Measurements from ENCODE around the gene UBE4B. TPM values are rescaled to one million over a fixed set of nuclear protein-coding genes. Genes with fewer than 3 reads are reported as not detected.

Gene UBE4B
- total and polyA plus RNA-seq, 2 of the 13 experiments (the other 11 are each of a cell fraction or from before 2014, with no cell fraction given): 15.2 to 24.8 TPM

- no peak for TF ChIP-seq ZHX2 (IDR thresholded peaks at IDR 0.05; ENCODE audit: low read depth)
- TF ChIP-seq ZHX2 (CRISPR knock-in tag; IDR thresholded peaks at IDR 0.05; ENCODE audit: borderline replicate concordance): no peak
- TF ChIP-seq ZXDC (CRISPR knock-in tag; IDR thresholded peaks at IDR 0.05): no peak
- TF ChIP-seq ZSCAN9 (CRISPR knock-in tag; IDR thresholded peaks at IDR 0.05; ENCODE audit: borderline replicate concordance): no peak
- TF ChIP-seq MYNN (CRISPR knock-in tag; IDR thresholded peaks at IDR 0.05; ENCODE audit: low read depth): no peak
- TF ChIP-seq SSRP1 (CRISPR knock-in tag; IDR thresholded peaks at IDR 0.05): 0 out of 2 replicates have a peak, but pooled peaks have one; percentile 26
- TF ChIP-seq ZNF614 (CRISPR knock-in tag; IDR thresholded peaks at IDR 0.05; ENCODE audit: borderline replicate concordance): no peak
- no peak for TF ChIP-seq ZNF564 (CRISPR knock-in tag; IDR thresholded peaks at IDR 0.05)
- no peak for TF ChIP-seq RBAK (CRISPR knock-in tag; IDR thresholded peaks at IDR 0.05)
- no peak for TF ChIP-seq PAF1 (CRISPR knock-in tag; IDR thresholded peaks at IDR 0.05)
- TF ChIP-seq GATA4 (IDR thresholded peaks at IDR 0.05; ENCODE audit: borderline replicate concordance, low read depth): no peak
- no peak for TF ChIP-seq ARID2 (CRISPR knock-in tag; IDR thresholded peaks at IDR 0.05; ENCODE audit: borderline replicate concordance)
- TF ChIP-seq STAT6 (CRISPR knock-in tag; IDR thresholded peaks at IDR 0.05; ENCODE audit: borderline replicate concordance): no peak
- TF ChIP-seq ZNF598 (CRISPR knock-in tag; IDR thresholded peaks at IDR 0.05; ENCODE audit: borderline replicate concordance): no peak
- no peak for TF ChIP-seq ATM (IDR thresholded peaks at IDR 0.05; ENCODE audit: borderline replicate concordance)
- TF ChIP-seq ZNF326 (CRISPR knock-in tag; IDR thresholded peaks at IDR 0.05; ENCODE audit: borderline replicate concordance): no peak
Observed at GRCh38 chr1:10033359-10033845, 644 bp downstream of the UBE4B start (continued).

All from HepG2 (cell line).